Osteocyte (in vitro differentiated cells): Measurements from ENCODE around the gene SEM1. TPM values are rescaled to one million over a fixed set of nuclear protein-coding genes. Genes with fewer than 3 reads are reported as not detected.
A peak's percentile ranks its signal among the peaks of the same experiment; 100 is the strongest.
"Not testable (repeated sequence)": the region's sequence is repeated elsewhere in the genome, so short reads cannot be mapped to it uniquely, and the experiment has no call there.

Experiments used
- DNase-seq: peaks from one replicate; pipeline ENCODE4 v3.0.0; 2021; ENCODE audit warnings: mixed read lengths; ENCODE audit not compliant: unreplicated experiment; ENCODE audit errors: extremely low spot score
- H3K27ac Mint-ChIP-seq: one replicate; pipeline ENCODE4 v1.8.0; 2021; ENCODE audit warnings: mild to moderate bottlenecking, mixed read lengths; ENCODE audit not compliant: unreplicated experiment
- H3K27me3 Mint-ChIP-seq: one replicate; pipeline ENCODE4 v1.8.0; 2021; ENCODE audit warnings: mixed read lengths; ENCODE audit not compliant: unreplicated experiment
- H3K36me3 Mint-ChIP-seq: one replicate; pipeline ENCODE4 v1.8.0; 2021; ENCODE audit warnings: mixed read lengths; ENCODE audit not compliant: unreplicated experiment
- H3K4me1 Mint-ChIP-seq: one replicate; pipeline ENCODE4 v1.8.0; 2021; ENCODE audit warnings: mixed read lengths; ENCODE audit not compliant: unreplicated experiment
- H3K4me3 Mint-ChIP-seq: one replicate; pipeline ENCODE4 v1.8.0; 2021; ENCODE audit warnings: mild to moderate bottlenecking, moderate library complexity, mixed read lengths; ENCODE audit not compliant: unreplicated experiment
- H3K9me3 Mint-ChIP-seq: one replicate; pipeline ENCODE4 v1.8.0; 2021; ENCODE audit warnings: mixed read lengths; ENCODE audit not compliant: unreplicated experiment
- CTCF ChIP-seq: fragments of 200-600 bp; sonication (generic); IDR thresholded peaks from 2 replicates; pipeline ENCODE4 v1.5.0; 2021; ENCODE audit warnings: antibody characterized with exemption, mild to moderate bottlenecking, moderate library complexity
- long read RNA-seq: library from polyadenylated mRNA; unstranded; transcript quantifications from one replicate; pipeline ENCODE4 v2.0.0, GENCODE V29; 2021
- total RNA-seq: library from RNA; stranded (reverse); gene quantifications from 2 replicates; pipeline ENCODE4 v1.2.1, GENCODE V29; 2021

The SEM1 gene
- 38.3 and 46.5 TPM in 2 replicates for total RNA-seq
- long read RNA-seq, transcript SEM1-201 (3 exons, 1,314 nt) = major isoform, 46 of 75 reads
- long read RNA-seq, partial matches to known transcripts = 0 of 75 reads
- long read RNA-seq, other reads (novel, unspliced or antisense) = 25 of 75 reads

- peaks cover 4% of the 10 kb centered on the region for H3K27me3 Mint-ChIP-seq
- peaks cover 22% of the 10 kb centered on the region for H3K4me1 Mint-ChIP-seq
- peak within 1 kb of the TSS; percentile 91 for H3K4me3 Mint-ChIP-seq
- no peaks in the 10 kb centered on the region for H3K36me3 Mint-ChIP-seq
- no peaks in the 10 kb centered on the region for H3K9me3 Mint-ChIP-seq
- DNase-seq = peak; percentile 88
- no peak for TF ChIP-seq CTCF
- peak within 1 kb of the TSS; percentile 98 for H3K27ac Mint-ChIP-seq
Observed at GRCh38 chr7:96709381-96710228, at the start of gene SEM1. TSS of gene SEM1 (minus strand) at chr7:96709846. CDS start at chr7:96709763, 83 bp downstream.

- not testable (repeated sequence) for H3K4me3 Mint-ChIP-seq, DNase-seq, H3K36me3 Mint-ChIP-seq, H3K4me1 Mint-ChIP-seq, H3K27ac Mint-ChIP-seq, H3K9me3 Mint-ChIP-seq
- peaks cover 19% of the 10 kb centered on the region for H3K27me3 Mint-ChIP-seq
Observed at GRCh38 chr7:96757880-96758279, 48.2 kb upstream of the SEM1 start.

- peaks cover 3% of the 10 kb centered on the region for H3K9me3 Mint-ChIP-seq
- H3K4me3 Mint-ChIP-seq = no peak overlapping the region
- no peak for DNase-seq
- no peaks in the 10 kb centered on the region for H3K4me1 Mint-ChIP-seq
- no peaks in the 10 kb centered on the region for H3K36me3 Mint-ChIP-seq
- H3K27ac Mint-ChIP-seq = no peak overlapping the region
- peaks cover 17% of the 10 kb centered on the region for H3K27me3 Mint-ChIP-seq
- no peak for TF ChIP-seq CTCF
Observed at GRCh38 chr7:96747418-96747940, 37.8 kb upstream of the SEM1 start.

GRCh38 chr7:96740130-96740529 lies 30.5 kb upstream of the SEM1 start:
- no peaks in the 10 kb centered on the region for H3K36me3 Mint-ChIP-seq
- no peaks in the 10 kb centered on the region for H3K9me3 Mint-ChIP-seq
- no peak overlapping the region for H3K27ac Mint-ChIP-seq
- H3K27me3 Mint-ChIP-seq = peaks cover 29% of the 10 kb centered on the region
- peaks cover 7% of the 10 kb centered on the region for H3K4me1 Mint-ChIP-seq
- TF ChIP-seq CTCF = no peak
- no peak for DNase-seq
- H3K4me3 Mint-ChIP-seq = no peak overlapping the region

GRCh38 chr7:96739609-96740008 lies 30.0 kb upstream of the SEM1 start:
- no peak for TF ChIP-seq CTCF
- DNase-seq = no peak
- H3K4me3 Mint-ChIP-seq = no peak overlapping the region
- no peak overlapping the region for H3K27ac Mint-ChIP-seq
- no peaks in the 10 kb centered on the region for H3K36me3 Mint-ChIP-seq
- peaks cover 29% of the 10 kb centered on the region for H3K27me3 Mint-ChIP-seq
- no peaks in the 10 kb centered on the region for H3K9me3 Mint-ChIP-seq
- H3K4me1 Mint-ChIP-seq = peaks cover 7% of the 10 kb centered on the region
